ENCODE measurements around the gene AKAP9.
"Not testable (repeated sequence)": the region's sequence is repeated elsewhere in the genome, so short reads cannot be mapped to it uniquely, and the experiment has no call there.

Gene AKAP9

GRCh38 chr7:91945476-91945875 is 4.8 kb downstream of the AKAP9 start:
- Histone ChIP-seq H3K36me3 (ENCODE audit: control insufficient read depth, insufficient read depth, low read length) (peaks cover 4% of the 10 kb centered on the region), H3K9me3 (ENCODE audit: control insufficient read depth, low read length) (no peaks in the 10 kb centered on the region), H3K4me3 (ENCODE audit: extremely low read depth, insufficient read depth, low read length, poor library complexity, severe bottlenecking) (no peak overlapping the region), H3K4me1 (ENCODE audit: control insufficient read depth, insufficient read depth, low read length, poor library complexity, severe bottlenecking) (no peaks in the 10 kb centered on the region), H3K27ac (ENCODE audit: low read depth, low read length, severe bottlenecking) (no peak overlapping the region)
- no CpG with 5 or more reads among the region's 2 CpGs for WGBS, 2 experiments (ENCODE audit: insufficient coverage in 2 of 2)

- H3K9me3 ChIP-seq (ENCODE audit: control insufficient read depth, low read length): no peaks in the 10 kb centered on the region
- H3K27ac ChIP-seq (ENCODE audit: low read depth, low read length, severe bottlenecking): no peak overlapping the region
- peaks cover 4% of the 10 kb centered on the region for H3K36me3 ChIP-seq (ENCODE audit: control insufficient read depth, insufficient read depth, low read length)
- no peak overlapping the region for H3K4me3 ChIP-seq (ENCODE audit: extremely low read depth, insufficient read depth, low read length, poor library complexity, severe bottlenecking)
- WGBS, 2 experiments (ENCODE audit: insufficient coverage in 2 of 2): 74 to 100% methylated on average over 3 of the region's 3 CpGs
- no peaks in the 10 kb centered on the region for H3K4me1 ChIP-seq (ENCODE audit: control insufficient read depth, insufficient read depth, low read length, poor library complexity, severe bottlenecking)
Measured at GRCh38 chr7:91946549-91946948, 5.9 kb downstream of the AKAP9 start.

- no peak overlapping the region for H3K4me3 ChIP-seq (ENCODE audit: extremely low read depth, insufficient read depth, low read length, poor library complexity, severe bottlenecking)
- no peaks in the 10 kb centered on the region for H3K4me1 ChIP-seq (ENCODE audit: control insufficient read depth, insufficient read depth, low read length, poor library complexity, severe bottlenecking)
- peaks cover 4% of the 10 kb centered on the region for H3K36me3 ChIP-seq (ENCODE audit: control insufficient read depth, insufficient read depth, low read length)
- H3K27ac ChIP-seq (ENCODE audit: low read depth, low read length, severe bottlenecking): no peak overlapping the region
- WGBS, 2 experiments (ENCODE audit: insufficient coverage in 2 of 2): no CpG with 5 or more reads among the region's 1 CpG
- no peaks in the 10 kb centered on the region for H3K9me3 ChIP-seq (ENCODE audit: control insufficient read depth, low read length)
Measured at GRCh38 chr7:91947948-91948347, 7.3 kb downstream of the AKAP9 start.

- WGBS, 2 experiments (ENCODE audit: insufficient coverage in 2 of 2): no CpG with 5 or more reads among the region's 1 CpG
- Histone ChIP-seq H3K27ac (ENCODE audit: low read depth, low read length, severe bottlenecking) (no peak overlapping the region), H3K4me1 (ENCODE audit: control insufficient read depth, insufficient read depth, low read length, poor library complexity, severe bottlenecking) (no peaks in the 10 kb centered on the region), H3K9me3 (ENCODE audit: control insufficient read depth, low read length) (no peaks in the 10 kb centered on the region), H3K36me3 (ENCODE audit: control insufficient read depth, insufficient read depth, low read length) (peaks cover 4% of the 10 kb centered on the region), H3K4me3 (ENCODE audit: extremely low read depth, insufficient read depth, low read length, poor library complexity, severe bottlenecking) (no peak overlapping the region)
Measured at GRCh38 chr7:91949221-91950009, 8.8 kb downstream of the AKAP9 start.

- no peaks in the 10 kb centered on the region for H3K36me3 ChIP-seq (ENCODE audit: control insufficient read depth, insufficient read depth, low read length)
- H3K27ac ChIP-seq (ENCODE audit: low read depth, low read length, severe bottlenecking): no peak overlapping the region
- no peak overlapping the region for H3K4me3 ChIP-seq (ENCODE audit: extremely low read depth, insufficient read depth, low read length, poor library complexity, severe bottlenecking)
- H3K9me3 ChIP-seq (ENCODE audit: control insufficient read depth, low read length): no peaks in the 10 kb centered on the region
- no peaks in the 10 kb centered on the region for H3K4me1 ChIP-seq (ENCODE audit: control insufficient read depth, insufficient read depth, low read length, poor library complexity, severe bottlenecking)
- 88% methylated on average over 1 of the region's 3 CpGs; no CpG with 5 or more reads in 1 of the 2 experiments for WGBS, 2 experiments (ENCODE audit: insufficient coverage in 2 of 2)
Measured at GRCh38 chr7:91953618-91954017, 13.0 kb downstream of the AKAP9 start.

- WGBS, 2 experiments (ENCODE audit: insufficient coverage in 2 of 2): no CpG with 5 or more reads among the region's 2 CpGs
- not testable (repeated sequence) for H3K4me1 ChIP-seq (ENCODE audit: control insufficient read depth, insufficient read depth, low read length, poor library complexity, severe bottlenecking); H3K36me3 ChIP-seq (ENCODE audit: control insufficient read depth, insufficient read depth, low read length); H3K27ac ChIP-seq (ENCODE audit: low read depth, low read length, severe bottlenecking); H3K9me3 ChIP-seq (ENCODE audit: control insufficient read depth, low read length); H3K4me3 ChIP-seq (ENCODE audit: extremely low read depth, insufficient read depth, low read length, poor library complexity, severe bottlenecking)
Measured at GRCh38 chr7:91956464-91956863, 15.8 kb downstream of the AKAP9 start.

- H3K9me3 ChIP-seq (ENCODE audit: control insufficient read depth, low read length): no peaks in the 10 kb centered on the region
Measured at GRCh38 chr7:91957232-91957631, 16.6 kb downstream of the AKAP9 start.

GRCh38 chr7:91957823-91958222 is 17.2 kb downstream of the AKAP9 start:
- Histone ChIP-seq H3K4me1 (ENCODE audit: control insufficient read depth, insufficient read depth, low read length, poor library complexity, severe bottlenecking) (no peaks in the 10 kb centered on the region), H3K4me3 (ENCODE audit: extremely low read depth, insufficient read depth, low read length, poor library complexity, severe bottlenecking) (no peak overlapping the region), H3K27ac (ENCODE audit: low read depth, low read length, severe bottlenecking) (no peak overlapping the region), H3K36me3 (ENCODE audit: control insufficient read depth, insufficient read depth, low read length) (no peaks in the 10 kb centered on the region), H3K9me3 (ENCODE audit: control insufficient read depth, low read length) (no peaks in the 10 kb centered on the region)
- no CpG with 5 or more reads among the region's 1 CpG for WGBS, 2 experiments (ENCODE audit: insufficient coverage in 2 of 2)

More at GRCh38 chr7:91957232-91957631, 16.6 kb downstream of the AKAP9 start:
- Histone ChIP-seq H3K36me3 (ENCODE audit: control insufficient read depth, insufficient read depth, low read length) (no peaks in the 10 kb centered on the region), H3K4me3 (ENCODE audit: extremely low read depth, insufficient read depth, low read length, poor library complexity, severe bottlenecking) (no peak overlapping the region), H3K27ac (ENCODE audit: low read depth, low read length, severe bottlenecking) (no peak overlapping the region), H3K4me1 (ENCODE audit: control insufficient read depth, insufficient read depth, low read length, poor library complexity, severe bottlenecking) (no peaks in the 10 kb centered on the region)
- WGBS, 2 experiments (ENCODE audit: insufficient coverage in 2 of 2): no CpG with 5 or more reads among the region's 1 CpG

- Histone ChIP-seq H3K4me1 (ENCODE audit: control insufficient read depth, insufficient read depth, low read length, poor library complexity, severe bottlenecking) (no peaks in the 10 kb centered on the region), H3K27ac (ENCODE audit: low read depth, low read length, severe bottlenecking) (no peak overlapping the region), H3K4me3 (ENCODE audit: extremely low read depth, insufficient read depth, low read length, poor library complexity, severe bottlenecking) (no peak overlapping the region), H3K9me3 (ENCODE audit: control insufficient read depth, low read length) (no peaks in the 10 kb centered on the region), H3K36me3 (ENCODE audit: control insufficient read depth, insufficient read depth, low read length) (no peaks in the 10 kb centered on the region)
- WGBS, 2 experiments (ENCODE audit: insufficient coverage in 2 of 2): 63 to 100% methylated on average over 1 to 2 of the region's 5 CpGs
Measured at GRCh38 chr7:91959023-91959422, 18.4 kb downstream of the AKAP9 start.

- 100% methylated on average over 1 of the region's 2 CpGs; no CpG with 5 or more reads in 1 of the 2 experiments for WGBS, 2 experiments (ENCODE audit: insufficient coverage in 2 of 2)
- no peak overlapping the region for H3K4me3 ChIP-seq (ENCODE audit: extremely low read depth, insufficient read depth, low read length, poor library complexity, severe bottlenecking)
- no peaks in the 10 kb centered on the region for H3K4me1 ChIP-seq (ENCODE audit: control insufficient read depth, insufficient read depth, low read length, poor library complexity, severe bottlenecking)
- H3K9me3 ChIP-seq (ENCODE audit: control insufficient read depth, low read length): no peaks in the 10 kb centered on the region
- no peak overlapping the region for H3K27ac ChIP-seq (ENCODE audit: low read depth, low read length, severe bottlenecking)
- no peaks in the 10 kb centered on the region for H3K36me3 ChIP-seq (ENCODE audit: control insufficient read depth, insufficient read depth, low read length)
Measured at GRCh38 chr7:91961816-91962215, 21.2 kb downstream of the AKAP9 start.

- H3K4me3 ChIP-seq (ENCODE audit: extremely low read depth, insufficient read depth, low read length, poor library complexity, severe bottlenecking): no peak overlapping the region
- 100% methylated on average over 1 of the region's 3 CpGs; no CpG with 5 or more reads in 1 of the 2 experiments for WGBS, 2 experiments (ENCODE audit: insufficient coverage in 2 of 2)
- no peaks in the 10 kb centered on the region for H3K9me3 ChIP-seq (ENCODE audit: control insufficient read depth, low read length)
- H3K36me3 ChIP-seq (ENCODE audit: control insufficient read depth, insufficient read depth, low read length): no peaks in the 10 kb centered on the region
- no peaks in the 10 kb centered on the region for H3K4me1 ChIP-seq (ENCODE audit: control insufficient read depth, insufficient read depth, low read length, poor library complexity, severe bottlenecking)
- H3K27ac ChIP-seq (ENCODE audit: low read depth, low read length, severe bottlenecking): no peak overlapping the region
Measured at GRCh38 chr7:91962419-91962818, 21.8 kb downstream of the AKAP9 start.

Data from mesodermal cell (in vitro differentiated cells).